Transverse colon (tissue), 4 donors: Measurements from ENCODE around the gene SEPTIN3. TPM values are rescaled to one million over a fixed set of nuclear protein-coding genes. Genes with fewer than 3 reads are reported as not detected.

Experiments used
- DNase-seq: peaks from one replicate; pipeline ENCODE4 v3.0.0-alpha.2; 2019
- H3K27ac ChIP-seq, 4 donors: fragments of 200-600 bp; sonication (generic); 2 replicates each; pipeline ENCODE4 v1.5.1; 2016 to 2018; ENCODE audit warnings: inconsistent platforms in 4 of 4
- H3K27me3 ChIP-seq: fragments of 200-600 bp; sonication (generic); 2 replicates; pipeline ENCODE4 v1.5.1; 2017; ENCODE audit warnings: inconsistent platforms
- H3K36me3 ChIP-seq, 4 donors: fragments of 200-600 bp; sonication (generic); 2 replicates each; pipeline ENCODE4 v1.5.1; 2017 to 2019; ENCODE audit warnings: inconsistent platforms in 4 of 4
- H3K4me1 ChIP-seq, 4 donors: fragments of 200-600 bp; sonication (generic); 2 replicates each; pipeline ENCODE4 v1.5.1; 2017 to 2020; ENCODE audit warnings: inconsistent platforms in 4 of 4
- H3K4me3 ChIP-seq, 4 donors: fragments of 200-600 bp; sonication (generic); 1 replicate in 1 of 4; 2 replicates in 3 of 4; pipeline versions ENCODE4 v1.5.1 to v1.6.1; 2017 to 2019; ENCODE audit warnings: inconsistent platforms in 4 of 4
- H3K9me3 ChIP-seq, 2 donors: fragments of 200-600 bp; sonication (generic); 2 replicates each; pipeline ENCODE4 v1.5.1; 2017 to 2019; ENCODE audit warnings: inconsistent platforms in 2 of 2
- EP300 ChIP-seq: sonication (generic); formaldehyde crosslinking; IDR thresholded peaks from one replicate; pipeline ENCODE4 v1.6.1; 2017; ENCODE audit warnings: antibody characterized with exemption, low read depth
- POLR2A ChIP-seq: fragments of 450-650 bp; IDR thresholded peaks from one replicate; pipeline ENCODE4 v1.6.1; 2016; ENCODE audit warnings: antibody characterized with exemption, mild to moderate bottlenecking, moderate library complexity
- POLR2AphosphoS5 ChIP-seq, 3 donors: sonication (generic); formaldehyde crosslinking; IDR thresholded peaks; one replicate each; pipeline ENCODE4 v1.6.1; 2016; ENCODE audit warnings: antibody characterized with exemption in 3 of 3
- WGBS, 2 donors: methylation state at CpG; one replicate each; pipeline ENCODE4 v1.1.5; 2018; ENCODE audit warnings: low coverage in 1 of 2; 5-methylcytosine and 5-hydroxymethylcytosine counted together
- in situ Hi-C, 4 donors: fragments of 200-750 bp; cut with MboI; loops; one replicate each; pipeline versions ENCODE4 v1.15.0 to v1.15.1; 2017; ENCODE audit warnings: low sequenced_read_pairs in 3 of 4, low pct_ligation_motif_present in 1 of 4, low pct_unique_long_range_greater_than_20kb in 1 of 4
- intact Hi-C: fragments of 100-400 bp; cut with DNase I; formaldehyde crosslinking; loops from one replicate; pipeline ENCODE4 v1.15.1; 2023; ENCODE audit warnings: low total_unique reads
- total RNA-seq, 4 donors: library from RNA; depleted of rRNA; stranded (reverse); fragments of >200 nt; gene quantifications; one replicate each; pipeline ENCODE4 v1.1.0, GENCODE V29; 2016
- TF ChIP-seq, protein P1 (sequence below), 5 experiments: fragments of 200-600 bp in 3 of 5; fragments of 450-650 bp in 2 of 5; sonication (generic) in 3 of 5; IDR thresholded peaks; 1 replicate in 2 of 5; 2 replicates in 3 of 5; pipeline ENCODE4 v1.5.1; 2016 to 2017; ENCODE audit warnings: antibody characterized with exemption in 5 of 5, inconsistent platforms in 3 of 5, mild to moderate bottlenecking in 2 of 5, moderate library complexity in 1 of 5

Gene SEPTIN3
- total RNA-seq, 4 donors from 2014 or later, result 0.48 to 0.68 TPM; not detected in 2

- 94 to 100% methylated on average over 1 to 12 of the region's 12 CpGs for WGBS, 2 donors
- no peak for DNase-seq
- Histone ChIP-seq H3K4me1 (peaks cover 0 to 10% (median 2%) of the 10 kb centered on the region in 4 donors), H3K4me3 (no peak overlapping the region), H3K27ac (no peak overlapping the region), H3K36me3 (no peaks in the 10 kb centered on the region), H3K9me3 (peaks cover 0 to 4% of the 10 kb centered on the region in 2 donors), H3K27me3 (no peaks in the 10 kb centered on the region)
- intact Hi-C loops (no loop called here), in situ Hi-C loops (no loop called here)
- TF ChIP-seq, protein P1, sequence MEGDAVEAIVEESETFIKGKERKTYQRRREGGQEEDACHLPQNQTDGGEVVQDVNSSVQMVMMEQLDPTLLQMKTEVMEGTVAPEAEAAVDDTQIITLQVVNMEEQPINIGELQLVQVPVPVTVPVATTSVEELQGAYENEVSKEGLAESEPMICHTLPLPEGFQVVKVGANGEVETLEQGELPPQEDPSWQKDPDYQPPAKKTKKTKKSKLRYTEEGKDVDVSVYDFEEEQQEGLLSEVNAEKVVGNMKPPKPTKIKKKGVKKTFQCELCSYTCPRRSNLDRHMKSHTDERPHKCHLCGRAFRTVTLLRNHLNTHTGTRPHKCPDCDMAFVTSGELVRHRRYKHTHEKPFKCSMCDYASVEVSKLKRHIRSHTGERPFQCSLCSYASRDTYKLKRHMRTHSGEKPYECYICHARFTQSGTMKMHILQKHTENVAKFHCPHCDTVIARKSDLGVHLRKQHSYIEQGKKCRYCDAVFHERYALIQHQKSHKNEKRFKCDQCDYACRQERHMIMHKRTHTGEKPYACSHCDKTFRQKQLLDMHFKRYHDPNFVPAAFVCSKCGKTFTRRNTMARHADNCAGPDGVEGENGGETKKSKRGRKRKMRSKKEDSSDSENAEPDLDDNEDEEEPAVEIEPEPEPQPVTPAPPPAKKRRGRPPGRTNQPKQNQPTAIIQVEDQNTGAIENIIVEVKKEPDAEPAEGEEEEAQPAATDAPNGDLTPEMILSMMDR (IDR thresholded peaks at IDR 0.05), result no peak
- TF ChIP-seq POLR2AphosphoS5 (IDR thresholded peaks at IDR 0.05) (no peak), POLR2A (no peak), EP300 (no peak)
Observed at GRCh38 chr22:42001706-42002105, 32.5 kb downstream of the SEPTIN3 start.

- intact Hi-C loops (no loop called here), in situ Hi-C loops (no loop called here)
- no peaks in the 10 kb centered on the region for H3K4me1 ChIP-seq
- H3K27me3 ChIP-seq, result no peaks in the 10 kb centered on the region
- peaks cover 12 to 27% of the 10 kb centered on the region in 2 donors for H3K9me3 ChIP-seq
- DNase-seq, result no peak
- no peak overlapping the region for H3K27ac ChIP-seq
- no peaks in the 10 kb centered on the region for H3K36me3 ChIP-seq
- H3K4me3 ChIP-seq, result no peak overlapping the region
- TF ChIP-seq, protein P1 (IDR thresholded peaks at IDR 0.05), result no peak
- no peak for TF ChIP-seq EP300
- no peak for TF ChIP-seq POLR2AphosphoS5 (IDR thresholded peaks at IDR 0.05)
- TF ChIP-seq POLR2A, result no peak
- WGBS, 2 donors, result 73 to 77% methylated on average over 3 to 4 of the region's 4 CpGs
Observed at GRCh38 chr22:42007922-42008321, 38.7 kb downstream of the SEPTIN3 start.

DNA sequence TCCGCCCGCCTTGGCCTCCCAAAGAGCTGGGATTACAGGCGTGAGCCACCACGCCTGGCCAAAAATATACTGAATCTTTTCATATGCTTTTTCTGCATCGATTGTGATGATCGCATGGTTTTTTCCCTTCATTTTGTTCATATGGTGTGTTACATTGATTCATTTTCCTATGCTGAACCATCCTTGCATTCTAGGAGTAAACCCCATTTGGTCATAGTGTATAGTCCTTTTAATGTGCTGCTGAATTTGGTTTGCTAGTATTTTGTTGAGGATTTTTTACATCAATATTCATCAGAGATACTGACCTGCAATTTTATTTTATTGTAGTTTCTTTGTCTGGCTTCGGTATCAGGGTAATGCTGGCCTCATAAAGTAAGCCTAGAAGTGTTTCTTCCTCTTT lies 41.5 kb downstream of the SEPTIN3 start:
- no peaks in the 10 kb centered on the region for H3K27me3 ChIP-seq
- TF ChIP-seq EP300 (no peak), POLR2A (no peak), POLR2AphosphoS5 (IDR thresholded peaks at IDR 0.05) (no peak)
- TF ChIP-seq, protein P1 (IDR thresholded peaks at IDR 0.05), result no peak
- no peaks in the 10 kb centered on the region for H3K36me3 ChIP-seq
- intact Hi-C loops (no loop called here), in situ Hi-C loops (no loop called here)
- H3K27ac ChIP-seq, result no peak overlapping the region
- no peaks in the 10 kb centered on the region for H3K4me1 ChIP-seq
- H3K9me3 ChIP-seq, result peaks cover 11 to 27% of the 10 kb centered on the region in 2 donors
- 88 to 100% methylated on average over 2 to 7 of the region's 7 CpGs for WGBS, 2 donors
- DNase-seq, result no peak
- H3K4me3 ChIP-seq, result no peak overlapping the region

DNA sequence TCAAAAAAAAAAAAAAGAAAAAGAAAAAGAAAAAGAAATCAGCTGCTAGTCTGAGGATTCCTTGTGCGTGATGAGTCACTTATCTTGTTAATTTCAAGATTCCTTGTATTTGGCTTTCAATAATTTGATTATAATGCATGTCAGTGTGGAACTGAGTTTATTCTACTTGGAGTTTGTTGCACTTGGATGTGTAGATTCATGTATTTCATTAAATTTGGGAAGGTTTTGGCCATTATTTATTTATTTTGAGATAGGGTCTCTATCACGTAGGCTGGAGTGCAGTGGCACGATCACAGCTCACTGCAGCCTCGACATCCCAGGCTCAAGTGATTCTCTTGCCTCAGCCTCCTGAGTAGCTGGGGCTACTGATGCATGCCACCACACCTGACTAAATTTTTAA lies 44.1 kb downstream of the SEPTIN3 start:
- Histone ChIP-seq H3K27ac (no peak overlapping the region), H3K36me3 (no peaks in the 10 kb centered on the region), H3K4me3 (no peak overlapping the region), H3K27me3 (no peaks in the 10 kb centered on the region), H3K9me3 (peaks cover 9 to 27% of the 10 kb centered on the region in 2 donors), H3K4me1 (no peaks in the 10 kb centered on the region)
- intact Hi-C loops, result no loop called here
- in situ Hi-C loops, result no loop called here
- DNase-seq, result no peak
- TF ChIP-seq EP300 (no peak), POLR2AphosphoS5 (IDR thresholded peaks at IDR 0.05) (no peak), POLR2A (no peak)
- TF ChIP-seq, protein P1 (IDR thresholded peaks at IDR 0.05), result no peak
- WGBS, 2 donors, result 44 to 79% methylated on average over 3 to 4 of the region's 4 CpGs
